OCI-LY3 (cell line): ENCODE data around the gene CCSER2.

Experiments used
- H2AFZ ChIP-seq: fragments of 200-600, 300-600 bp; shearing (Covaris generic); 2 replicates; pipeline ENCODE4 v1.6.0; 2014; ENCODE audit warnings: antibody characterized with exemption, low read depth, low read length
- H3K27ac ChIP-seq: fragments of 200-600, 300-600 bp; sonication (generic); 2 replicates; pipeline ENCODE4 v1.5.1; 2014; ENCODE audit warnings: mild to moderate bottlenecking, low read length, moderate library complexity, mixed read lengths
- H3K27me3 ChIP-seq: fragments of 200-600, 300-600 bp; sonication (generic); 2 replicates; pipeline ENCODE4 v1.6.1; 2014; ENCODE audit warnings: low read depth, low read length, mixed read lengths
- H3K36me3 ChIP-seq: fragments of 200-600, 300-600 bp; sonication (generic); replicated peaks from 2 replicates; pipeline ENCODE3; 2014; ENCODE audit warnings: low read depth, low read length, mixed read lengths
- H3K4me1 ChIP-seq: fragments of 300-600, 200-600 bp; sonication (generic); 2 replicates; pipeline ENCODE4 v1.6.1; 2014; ENCODE audit warnings: low read length, mixed read lengths
- H3K4me2 ChIP-seq: fragments of 200-600, 300-600 bp; sonication (generic); 2 replicates; pipeline ENCODE4 v1.6.1; 2014; ENCODE audit warnings: low read length, mixed read lengths
- H3K4me3 ChIP-seq: fragments of 300-600, 200-600 bp; sonication (generic); 2 replicates; pipeline ENCODE4 v1.5.1; 2014; ENCODE audit warnings: antibody characterized with exemption, mild to moderate bottlenecking, low read length, moderate library complexity
- H3K79me2 ChIP-seq: fragments of 300-600, 200-600 bp; shearing (Covaris generic); 2 replicates; pipeline ENCODE4 v1.6.1; 2014; ENCODE audit warnings: mild to moderate bottlenecking, low read length, mixed read lengths
- H3K9ac ChIP-seq: fragments of 300-600, 200-600 bp; shearing (Covaris generic); 2 replicates; pipeline ENCODE4 v1.6.0; 2014; ENCODE audit warnings: mild to moderate bottlenecking, low read length, moderate library complexity
- H3K9me3 ChIP-seq: fragments of 200-600, 300-600 bp; shearing (Covaris generic); 2 replicates; pipeline ENCODE4 v1.6.1; 2014; ENCODE audit warnings: low read length, mixed read lengths; ENCODE audit not compliant: insufficient read depth
- H4K20me1 ChIP-seq: fragments of 200-600, 300-600 bp; sonication (generic); 2 replicates; pipeline ENCODE4 v1.6.1; 2016; ENCODE audit warnings: low read length, mixed read lengths; ENCODE audit not compliant: insufficient read depth
- CTCF ChIP-seq: fragments of 200-600, 300-600 bp; sonication (generic); IDR thresholded peaks from 2 replicates; pipeline ENCODE4 v1.5.1; 2014; ENCODE audit warnings: antibody characterized with exemption, low read length, low read depth
- EZH2phosphoT487 ChIP-seq: fragments of 200-600 bp; shearing (Covaris generic); IDR thresholded peaks from 2 replicates; pipeline ENCODE4 v1.6.1; 2018; ENCODE audit warnings: antibody characterized with exemption, mixed run types, low read depth

Gene CCSER2

GRCh38 chr10:84545651-84546050, 217.3 kb downstream of the CCSER2 start:
- Histone ChIP-seq H4K20me1 (no peaks in the 10 kb centered on the region), H3K4me2 (no peak overlapping the region), H3K27ac (no peak overlapping the region), H3K4me3 (no peak overlapping the region), H3K4me1 (no peaks in the 10 kb centered on the region), H3K27me3 (no peaks in the 10 kb centered on the region), H3K9ac (no peak overlapping the region), H3K36me3 (no peaks in the 10 kb centered on the region), H2AFZ (no peak overlapping the region), H3K79me2 (no peaks in the 10 kb centered on the region), H3K9me3 (no peaks in the 10 kb centered on the region)
- TF ChIP-seq EZH2phosphoT487 (no peak), CTCF (no peak)

GRCh38 chr10:84546609-84547008, 218.2 kb downstream of the CCSER2 start:
- TF ChIP-seq EZH2phosphoT487 (no peak), CTCF (no peak)
- Histone ChIP-seq H3K4me1 (no peaks in the 10 kb centered on the region), H3K79me2 (no peaks in the 10 kb centered on the region), H3K9ac (no peak overlapping the region), H3K36me3 (no peaks in the 10 kb centered on the region), H4K20me1 (no peaks in the 10 kb centered on the region), H3K9me3 (no peaks in the 10 kb centered on the region), H3K4me3 (no peak overlapping the region), H3K27me3 (no peaks in the 10 kb centered on the region), H3K27ac (no peak overlapping the region), H2AFZ (no peak overlapping the region), H3K4me2 (no peak overlapping the region)

- Histone ChIP-seq H3K4me3 (no peak overlapping the region), H3K9me3 (no peaks in the 10 kb centered on the region), H3K36me3 (no peaks in the 10 kb centered on the region), H3K27me3 (no peaks in the 10 kb centered on the region), H3K27ac (no peak overlapping the region), H2AFZ (no peak overlapping the region), H3K79me2 (no peaks in the 10 kb centered on the region), H3K4me2 (no peak overlapping the region), H3K4me1 (no peaks in the 10 kb centered on the region), H3K9ac (no peak overlapping the region), H4K20me1 (no peaks in the 10 kb centered on the region)
- no peak for TF ChIP-seq EZH2phosphoT487
- TF ChIP-seq CTCF, result no peak
Measured at GRCh38 chr10:84547616-84548015, 219.2 kb downstream of the CCSER2 start.

GRCh38 chr10:84548869-84549268, 220.5 kb downstream of the CCSER2 start:
- Histone ChIP-seq H2AFZ (no peak overlapping the region), H3K79me2 (no peaks in the 10 kb centered on the region), H3K9ac (no peak overlapping the region), H3K9me3 (no peaks in the 10 kb centered on the region), H4K20me1 (no peaks in the 10 kb centered on the region), H3K4me1 (no peaks in the 10 kb centered on the region), H3K36me3 (no peaks in the 10 kb centered on the region), H3K4me2 (no peak overlapping the region), H3K27me3 (no peaks in the 10 kb centered on the region), H3K27ac (no peak overlapping the region), H3K4me3 (no peak overlapping the region)
- TF ChIP-seq CTCF (peak; percentile 22; the same call in 1 of the 2 replicates), EZH2phosphoT487 (no peak)
